NAMALWA (cell line): Measurements from ENCODE around the gene CCDC47.

Source experiments
- DNase-seq: peaks from one replicate; pipeline ENCODE4 v3.0.0-alpha.2; 2015; ENCODE audit warnings: low spot score

CCDC47 gene

DNA sequence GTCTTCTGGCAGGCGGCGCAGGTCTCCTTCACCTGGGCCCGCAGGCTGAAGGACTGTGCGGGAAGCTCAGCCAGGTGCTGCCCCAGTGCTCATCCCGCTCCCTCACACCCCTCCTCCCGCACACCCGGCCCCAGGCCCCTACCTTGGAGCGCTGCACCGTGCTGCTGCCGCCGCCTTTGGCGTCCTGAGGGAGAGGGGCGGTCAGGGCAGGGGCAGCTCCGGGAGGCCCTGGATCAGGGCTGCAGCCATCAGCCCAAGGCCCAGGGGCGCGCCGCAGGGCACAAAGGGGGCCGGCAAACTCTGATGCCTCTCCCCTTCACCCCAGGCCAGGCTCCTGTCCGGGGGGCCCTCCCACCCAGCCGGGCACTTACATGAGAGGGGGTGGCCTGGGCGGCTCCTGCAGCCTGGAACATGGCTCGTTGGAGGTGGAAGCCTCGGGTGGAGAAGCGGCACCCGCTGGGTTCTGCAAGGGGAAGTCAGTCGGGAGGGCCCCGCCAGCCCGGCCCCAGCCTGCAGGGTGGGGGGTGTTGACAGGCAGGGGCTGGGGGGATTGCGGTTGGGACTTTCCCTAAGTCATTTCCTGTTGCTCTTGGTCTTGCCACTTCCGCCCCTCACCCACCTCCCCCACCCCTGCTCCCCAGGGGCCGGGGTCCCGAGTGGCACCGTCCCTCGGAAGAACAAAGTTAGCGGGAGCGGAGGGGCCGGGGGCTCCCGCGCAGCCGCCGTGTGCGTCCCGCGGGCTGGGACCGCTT, 74.3 kb downstream of the CCDC47 start:
- DNase-seq, result peak; percentile 95

DNA sequence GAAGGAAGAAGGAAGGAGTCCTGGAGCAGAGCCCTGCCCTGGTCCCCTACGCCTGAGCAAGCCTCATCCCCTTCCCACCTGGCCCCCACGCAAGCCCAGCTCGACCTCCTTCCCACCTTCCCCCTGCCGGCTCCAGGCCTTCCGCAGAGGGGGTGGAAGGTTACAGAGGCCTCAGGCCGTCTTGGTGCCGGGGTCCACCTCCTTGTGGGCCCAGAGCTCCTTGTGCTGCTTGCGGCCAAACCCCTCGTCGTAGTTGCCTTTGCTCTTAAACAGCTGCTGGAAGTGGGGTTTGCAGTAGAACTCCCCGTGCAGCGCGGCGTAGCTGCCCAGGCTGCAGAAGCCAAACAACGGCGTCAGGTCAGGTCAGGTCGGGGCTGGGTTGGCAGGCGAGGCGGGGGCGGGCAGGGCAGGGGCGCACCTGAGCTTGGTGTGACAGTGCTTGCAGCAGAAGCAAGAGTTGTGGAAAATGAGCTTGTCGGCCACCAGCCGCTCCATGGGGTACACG, 75.0 kb downstream of the CCDC47 start:
- peak; percentile 67 for DNase-seq

GRCh38 chr17:63697341-63698286, 75.8 kb downstream of the CCDC47 start:
- DNase-seq, result peak; percentile 93

DNA sequence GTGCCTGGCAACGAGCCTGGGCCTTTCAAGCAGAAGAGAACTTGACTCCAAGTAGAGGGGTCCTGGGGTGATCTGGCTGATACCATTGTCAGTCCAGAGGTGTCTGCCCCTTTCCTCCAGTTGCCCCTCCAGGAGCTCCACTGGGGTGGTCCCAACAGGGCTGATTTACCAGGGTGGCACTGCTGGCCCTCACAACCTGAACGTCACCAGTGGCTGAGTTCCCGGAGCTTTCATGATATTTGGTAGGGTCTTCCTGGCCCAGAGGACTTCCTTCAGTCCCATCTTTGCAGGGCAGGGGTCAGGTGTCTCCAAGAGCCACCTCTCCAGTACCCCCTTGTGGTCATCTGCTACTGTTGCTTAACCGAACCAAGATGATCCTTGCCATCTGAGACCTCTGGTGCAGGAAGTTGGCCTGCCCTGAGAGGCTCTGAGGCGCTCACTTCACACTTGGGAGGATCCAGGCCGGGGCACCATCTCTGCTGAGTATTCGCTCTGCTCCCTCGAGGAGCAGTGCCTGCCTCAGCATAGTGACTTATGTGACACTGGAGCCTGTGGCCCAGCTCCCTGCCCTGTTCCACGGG, 76.9 kb downstream of the CCDC47 start:
- peak; percentile 82 for DNase-seq

DNA sequence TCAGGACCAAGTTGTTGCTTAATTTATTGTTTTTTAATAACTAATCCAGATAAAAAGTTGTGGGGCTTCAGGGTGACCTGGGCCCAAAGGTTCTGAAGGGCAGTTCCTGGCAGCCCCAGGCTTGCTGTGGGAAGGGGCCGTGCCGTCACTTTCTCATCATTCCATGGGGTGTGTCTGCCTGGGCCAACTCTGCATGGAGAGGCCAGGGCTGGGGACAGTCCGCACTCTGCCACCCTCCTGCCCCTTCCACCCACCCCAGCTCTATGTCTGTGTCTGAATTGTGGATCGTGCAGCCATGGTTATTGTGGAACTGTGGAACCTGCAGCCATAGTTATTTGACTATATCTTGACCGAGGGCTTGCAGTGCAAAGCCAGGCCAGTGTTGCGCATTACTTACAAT, 77.5 kb downstream of the CCDC47 start:
- no peak for DNase-seq
